Stimulated activated CD8-positive, alpha-beta memory T cell treated with anti-CD3 and anti-CD28 coated beads, Interleukin-4, amount 100 ng/mL, for 24 hours (primary cell): ENCODE measurements around the gene SRGAP1.
"Not testable (repeated sequence)": the region's sequence is repeated elsewhere in the genome, so short reads cannot be mapped to it uniquely, and the experiment has no call there.

Source experiments
- DNase-seq: peaks from one replicate; pipeline ENCODE4 v3.0.0-alpha.2; 2020; ENCODE audit warnings: low read depth

SRGAP1 gene

GRCh38 chr12:63870838-63871237, 26.3 kb downstream of the SRGAP1 start:
- DNase-seq = no peak

- DNase-seq = no peak
Measured at GRCh38 chr12:63874897-63875480, 30.5 kb downstream of the SRGAP1 start.

- DNase-seq = no peak
Measured at GRCh38 chr12:63875703-63876102, 31.2 kb downstream of the SRGAP1 start.

- no peak for DNase-seq
Measured at GRCh38 chr12:63876980-63877379, 32.5 kb downstream of the SRGAP1 start.

- DNase-seq = no peak
Measured at GRCh38 chr12:63877693-63878092, 33.2 kb downstream of the SRGAP1 start.

GRCh38 chr12:63880235-63880634, 35.7 kb downstream of the SRGAP1 start:
- DNase-seq = not testable (repeated sequence)

GRCh38 chr12:63880742-63881263, 36.3 kb downstream of the SRGAP1 start:
- DNase-seq = no peak

GRCh38 chr12:63882844-63883243, 38.3 kb downstream of the SRGAP1 start:
- DNase-seq = no peak

GRCh38 chr12:63885401-63885800, 40.9 kb downstream of the SRGAP1 start:
- DNase-seq = no peak

GRCh38 chr12:63888908-63889635, 44.6 kb downstream of the SRGAP1 start:
- no peak for DNase-seq

- no peak for DNase-seq
Measured at GRCh38 chr12:63889721-63890509, 45.4 kb downstream of the SRGAP1 start.

- DNase-seq = no peak
Measured at GRCh38 chr12:63893170-63893569, 48.7 kb downstream of the SRGAP1 start.

GRCh38 chr12:63894132-63894531, 49.6 kb downstream of the SRGAP1 start:
- DNase-seq = no peak

- DNase-seq = no peak
Measured at GRCh38 chr12:63895841-63896240, 51.3 kb downstream of the SRGAP1 start.

- no peak for DNase-seq
Measured at GRCh38 chr12:63897931-63898330, 53.4 kb downstream of the SRGAP1 start.

GRCh38 chr12:63898764-63899337, 54.4 kb downstream of the SRGAP1 start:
- DNase-seq = no peak

GRCh38 chr12:63899396-63899795, 54.9 kb downstream of the SRGAP1 start:
- no peak for DNase-seq

- DNase-seq = no peak
Measured at GRCh38 chr12:63900922-63901793, 56.7 kb downstream of the SRGAP1 start.

- no peak for DNase-seq
Measured at GRCh38 chr12:63904653-63905052, 60.2 kb downstream of the SRGAP1 start.

GRCh38 chr12:63905544-63905943, 61.0 kb downstream of the SRGAP1 start:
- DNase-seq = no peak

- DNase-seq = no peak
Measured at GRCh38 chr12:63906876-63907275, 62.4 kb downstream of the SRGAP1 start.
